K562 (cell line): ENCODE measurements around the gene MAP1LC3B2. TPM values are rescaled to one million over a fixed set of nuclear protein-coding genes. Genes with fewer than 3 reads are reported as not detected.

Experiments used
- ATAC-seq: fragments of 200-7000 bp; cut with Tn5 transposase; 3 replicates; pipeline ENCODE4 v1.9.1; 2020; ENCODE audit warnings: moderate library complexity
- BruUV-seq: library from RNA; stranded (reverse); fragments of 400-500 nt; replicated peaks from 2 replicates; lab custom pipeline; 2021; lab: Mats Ljungman, UMichigan
- CTCF ChIA-PET: fragments of 300-600 bp; formaldehyde crosslinking; extraction: SDS; loops from one replicate; lab custom pipeline; 2021; ENCODE audit warnings: low intra/inter-chr PET ratio; lab: Yijun Ruan, JAX
- POLR2A ChIA-PET: fragments of 300-600, 350-650 bp; sonication (Branson Sonifier 250); formaldehyde crosslinking; extraction: SDS; loops from one replicate; lab custom pipeline; 2021; ENCODE audit warnings: antibody characterized with exemption, inconsistent platforms; lab: Yijun Ruan, JAX
- DNase-seq, 4 experiments: peaks; one replicate each; pipeline versions ENCODE4 v3.0.0 to v3.0.0-alpha.2; 2011 to 2018; ENCODE audit warnings: low spot score in 3 of 4, mixed read lengths in 3 of 4; ENCODE audit errors: extremely low read depth in 1 of 4
- FAIRE-seq: peaks from 2 replicates; lab custom pipeline; 2011; peaks lifted over from hg19 to GRCh38; lab: Jason Lieb, UNC
- H2AFZ ChIP-seq: 2 replicates; pipeline ENCODE4 v1.6.0; 2011; ENCODE audit warnings: low read depth, low read length, control low read depth, inconsistent platforms
- H3K27ac ChIP-seq: fragments of 200-600 bp; 3 replicates; pipeline ENCODE4 v1.8.0; 2011; ENCODE audit warnings: low read depth, mild to moderate bottlenecking, control low read depth, inconsistent platforms, low read length, moderate library complexity, mixed read lengths; ENCODE audit errors: extremely low read depth
- H3K27me3 ChIP-seq, 2 experiments: fragments of 300-600 bp in 1 of 2; 2 replicates in 1 of 2; 3 replicates in 1 of 2; pipeline versions ENCODE4 v1.6.0 to v1.8.0; 2011; ENCODE audit warnings: inconsistent platforms in 2 of 2, low read length in 2 of 2, mild to moderate bottlenecking in 1 of 2, mixed read lengths in 1 of 2, moderate library complexity in 1 of 2; ENCODE audit not compliant: control insufficient read depth in 2 of 2, insufficient read depth in 2 of 2
- H3K36me3 ChIP-seq: fragments of 300-600 bp; 3 replicates; pipeline ENCODE4 v1.8.0; 2011; ENCODE audit warnings: mild to moderate bottlenecking, low read length, inconsistent platforms; ENCODE audit not compliant: control insufficient read depth, insufficient read depth
- H3K4me1 ChIP-seq, 2 experiments: fragments of 200-600 bp in 1 of 2; replicated peaks in 1 of 2; 2 replicates in 1 of 2; 3 replicates in 1 of 2; pipeline versions ENCODE4 v1.5.1 to v1.8.0; 2011; ENCODE audit warnings: inconsistent platforms in 2 of 2, low read length in 2 of 2, mild to moderate bottlenecking in 1 of 2, mixed read lengths in 1 of 2, moderate library complexity in 1 of 2; ENCODE audit not compliant: control insufficient read depth in 2 of 2, insufficient read depth in 2 of 2
- H3K4me2 ChIP-seq: 2 replicates; pipeline ENCODE4 v1.6.1; 2011; ENCODE audit warnings: low read length, control low read depth, inconsistent platforms, mixed read lengths; ENCODE audit not compliant: insufficient read depth
- H3K4me3 ChIP-seq: fragments of 200-600 bp; sonication (generic), shearing (Covaris generic); 2 replicates; pipeline ENCODE4 v1.5.1; 2016; ENCODE audit warnings: control low read depth, inconsistent platforms
- H3K79me2 ChIP-seq: fragments of 200-600 bp; 3 replicates; pipeline ENCODE4 v1.8.0; 2011; ENCODE audit warnings: low read length, inconsistent platforms; ENCODE audit not compliant: control insufficient read depth, insufficient read depth
- H3K9ac ChIP-seq, 2 experiments: 2 replicates each; pipeline versions ENCODE4 v1.6.0 to v1.6.1; 2011; ENCODE audit warnings: low read depth in 2 of 2, low read length in 2 of 2, control low read depth in 1 of 2, inconsistent platforms in 1 of 2, mild to moderate bottlenecking in 1 of 2, mixed read lengths in 1 of 2; ENCODE audit not compliant: insufficient read depth in 1 of 2
- H3K9me1 ChIP-seq: one replicate; pipeline ENCODE4 v1.6.0; 2011; ENCODE audit warnings: inconsistent platforms, mild to moderate bottlenecking, low read length, moderate library complexity; ENCODE audit not compliant: control insufficient read depth, insufficient read depth
- H3K9me3 ChIP-seq: replicated peaks from 2 replicates; pipeline ENCODE4 v1.5.1; 2011; ENCODE audit warnings: low read depth, low read length, inconsistent platforms; ENCODE audit not compliant: control insufficient read depth, insufficient read depth
- H4K20me1 ChIP-seq: replicated peaks from 2 replicates; pipeline ENCODE4 v1.6.1; 2011; ENCODE audit warnings: low read length, inconsistent platforms, mixed read lengths; ENCODE audit not compliant: control insufficient read depth, insufficient read depth
- ATF3 ChIP-seq, 2 experiments: fragments of 450-650 bp in 1 of 2; sonication (generic) in 1 of 2; formaldehyde crosslinking in 1 of 2; IDR thresholded peaks in 1 of 2; conservative IDR thresholded peaks in 1 of 2; 2 replicates each; pipeline versions ENCODE4 v1.6.1 to v1.8.1; 2016 to 2023; ENCODE audit warnings: mild to moderate bottlenecking in 2 of 2, moderate library complexity in 2 of 2, inconsistent platforms in 1 of 2, missing genetic modification reagents in 1 of 2
- CBX3 ChIP-seq, 2 experiments: IDR thresholded peaks; 1 replicate in 1 of 2; 2 replicates in 1 of 2; pipeline ENCODE4 v1.6.1; 2012; ENCODE audit warnings: inconsistent platforms in 2 of 2, low read length in 2 of 2, borderline replicate concordance in 1 of 2, control low read depth in 1 of 2
- E2F3 ChIP-seq: fragments of 250-450 bp; sonication (Bioruptor Pico); IDR thresholded peaks from 2 replicates; pipeline ENCODE4 v1.4.0; 2020; ENCODE audit warnings: mild to moderate bottlenecking
- EGR1 ChIP-seq: fragments of 450-650 bp; conservative IDR thresholded peaks from 2 replicates; pipeline ENCODE4 v1.6.1; 2017; ENCODE audit warnings: mild to moderate bottlenecking
- LEF1 ChIP-seq: fragments of 450-650 bp; IDR thresholded peaks from 2 replicates; pipeline ENCODE4 v1.6.1; 2016; ENCODE audit warnings: mild to moderate bottlenecking
- TRIM24 ChIP-seq, 2 experiments: fragments of 450-650 bp; IDR thresholded peaks; 2 replicates each; pipeline ENCODE4 v1.6.1; 2016
- ZNF75A ChIP-seq: fragments of 450-650 bp; formaldehyde crosslinking; IDR thresholded peaks from 2 replicates; pipeline ENCODE4 v1.4.0; 2020; ENCODE audit warnings: mild to moderate bottlenecking
- in situ Hi-C: fragments of 300-500 bp; cut with MboI; formaldehyde crosslinking; loops from 4 replicates; pipeline ENCODE4 v1.15.0; 2018; ENCODE audit warnings: inconsistent platforms, mixed read lengths
- intact Hi-C: fragments of 100-400 bp; cut with micrococcal nuclease; formaldehyde crosslinking; loops from 2 replicates; pipeline ENCODE4 v1.14.2; 2022
- polyA plus RNA-seq, 8 experiments: library from polyadenylated mRNA; depleted of rRNA in 4 of 8; stranded (reverse) in 5 of 8; unstranded in 3 of 8; fragments of >200 nt; fragmentation: Nextera tagmentation in 2 of 8; fragmentation: Illumina TruSeq in 1 of 8; extraction: Ambion mirVana in 2 of 8; extraction: Trizol in 1 of 8; gene quantifications; 2 replicates each; pipeline versions ENCODE4 v1.2.1 to v1.2.3, GENCODE V29; 2011 to 2014; ENCODE audit warnings: inconsistent platforms in 1 of 8, missing spikeins in 1 of 8
- total RNA-seq, 7 experiments: library from RNA; depleted of rRNA in 6 of 7; stranded (reverse); fragments of >200 nt in 6 of 7; fragmentation: Illumina TruSeq in 2 of 7; extraction: Trizol in 2 of 7; gene quantifications; 2 replicates each; pipeline versions ENCODE4 v1.2.1 to v1.2.3, GENCODE V29; 2011 to 2021; ENCODE audit warnings: low replicate concordance in 1 of 7

The MAP1LC3B2 gene
- total and polyA plus RNA-seq, 9 of the 15 experiments (the other 6 are each of a cell fraction or from before 2014, with no cell fraction given), result 0.53 to 2.8 (median 0.76) TPM; not detected in 2

- CTCF ChIA-PET, result no interaction called here
These were observed 4.9 kb downstream of the MAP1LC3B2 start for GRCh38 chr12:116564080-116564479.

More at GRCh38 chr12:116564080-116564479, 4.9 kb downstream of the MAP1LC3B2 start:
- Histone ChIP-seq H3K4me3 (no peak overlapping the region), H3K36me3 (no peaks in the 10 kb centered on the region), H3K9ac (no peak overlapping the region), H2AFZ (no peak overlapping the region), H3K4me2 (no peak overlapping the region), H3K27me3 (no peaks in the 10 kb centered on the region), H3K9me1 (no peaks in the 10 kb centered on the region), H3K79me2 (no peaks in the 10 kb centered on the region), H3K9me3 (peaks cover 17% of the 10 kb centered on the region), H3K4me1 (peaks cover 17 to 23% of the 10 kb centered on the region in 2 experiments), H3K27ac (no peak overlapping the region), H4K20me1 (no peaks in the 10 kb centered on the region)
- POLR2A ChIA-PET, result interaction anchor here (0.7 to 1.2 kb wide), 3 partner anchors 10 to 23 kb away, joined by 3 to 4 read pairs (median 3); no protein-coding TSS in a partner anchor
- intact Hi-C loops, result no loop called here
- TF ChIP-seq TRIM24 (IDR thresholded peaks at IDR 0.05) (peak; percentile 49 to 73; a peak in 2 of 4 replicates), E2F3 (CRISPR knock-in tag) (no peak), ZNF75A (CRISPR knock-in tag) (no peak), CBX3 (IDR thresholded peaks at IDR 0.05; ENCODE audit: borderline replicate concordance in 1 of 2, low read length in 2 of 2) (0 out of 3 replicates have a peak, but pooled peaks of 1 of the 2 experiments have one; percentile 16), EGR1 (no peak), LEF1 (0 out of 2 replicates have a peak, but pooled peaks have one; percentile 19), ATF3 (IDR thresholded peaks at IDR 0.05) (peak; percentile 24; the same call in 1 of the 2 replicates), ATF3 (CRISPR knock-in tag; conservative IDR thresholded peaks at IDR 0.05) (no peak)
- no TSS peak for BruUV-seq
- no peak for DNase-seq
- FAIRE-seq, result no peak
- in situ Hi-C loops, result no loop called here
- ATAC-seq, result no peak
